H1 (cell line): ENCODE results near the gene IRAK3. TPM values are rescaled to one million over a fixed set of nuclear protein-coding genes. Genes with fewer than 3 reads are reported as not detected.

Source experiments
- CREB1 ChIP-seq: IDR thresholded peaks from 2 replicates; pipeline ENCODE4 v1.6.1; 2012; ENCODE audit warnings: inconsistent platforms
- CTCF ChIP-seq, 3 experiments: IDR thresholded peaks; 1 replicate in 2 of 3; 2 replicates in 1 of 3; pipeline versions ENCODE4 v1.5.1 to v1.6.1; 2011; ENCODE audit warnings: low read length in 3 of 3, mild to moderate bottlenecking in 3 of 3, inconsistent platforms in 2 of 3, low read depth in 1 of 3, moderate library complexity in 1 of 3; ENCODE audit not compliant: insufficient read depth in 1 of 3; ENCODE audit errors: control extremely low read depth in 1 of 3
- POLR2AphosphoS5 ChIP-seq: IDR thresholded peaks from 2 replicates; pipeline ENCODE4 v1.6.1; 2011; ENCODE audit warnings: low read depth, low read length
- polyA plus RNA-seq, 7 experiments: library from polyadenylated mRNA; depleted of rRNA in 3 of 7; stranded (reverse) in 5 of 7; unstranded in 2 of 7; fragments of >200 nt in 5 of 7; fragments of 200-250 nt in 2 of 7; gene quantifications; 1 replicate in 5 of 7; 2 replicates in 1 of 7; 4 replicates in 1 of 7; pipeline versions ENCODE4 v1.2.1 to v1.2.3, GENCODE V29; 2011 to 2013; ENCODE audit warnings: missing spikeins in 2 of 7, mixed read lengths in 2 of 7
- total RNA-seq: library from RNA; stranded (reverse); fragmentation: NEBNext Ultra II Directional; extraction: Animal tissue kit (Norgen Biotek cat#: 25700); gene quantifications from 2 replicates; pipeline ENCODE4 v1.2.1, GENCODE V29; 2021

Gene IRAK3
- total and polyA plus RNA-seq, 2 of the 8 experiments (the other 6 are each of a cell fraction or from before 2014, with no cell fraction given): 0.51 to 2.2 TPM

GRCh38 chr12:66159123-66159522 is 29.9 kb upstream of the IRAK3 start (continued):
- no peak for TF ChIP-seq CTCF (IDR thresholded peaks at IDR 0.05; ENCODE audit: control extremely low read depth in 1 of 3, insufficient read depth in 1 of 3, low read depth in 1 of 3, low read length in 3 of 3)
- TF ChIP-seq POLR2AphosphoS5: no peak
- TF ChIP-seq CREB1: no peak
- TF ChIP-seq, all 59 proteins: peak for 0
